Epithelial cell of proximal tubule (primary cell): ENCODE data around the gene XRN2. TPM values are rescaled to one million over a fixed set of nuclear protein-coding genes. Genes with fewer than 3 reads are reported as not detected.

Source experiments
- DNase-seq: peaks from one replicate; pipeline ENCODE4 v3.0.0-alpha.2; 2011; ENCODE audit warnings: low read depth
- H3K4me3 ChIP-seq: 2 replicates; pipeline ENCODE4 v1.5.1; 2011; ENCODE audit warnings: low read depth, mild to moderate bottlenecking, low read length
- total RNA-seq: library from RNA; depleted of rRNA; stranded (reverse); fragments of >200 nt; gene quantifications from 2 replicates; pipeline ENCODE4 v1.2.3, GENCODE V29; 2015
- TF ChIP-seq, protein P1 (sequence below): conservative IDR thresholded peaks from 2 replicates; pipeline ENCODE4 v1.5.1; 2012; ENCODE audit warnings: low read depth, mild to moderate bottlenecking, low read length

The XRN2 gene
- total RNA-seq, 1 donor from 2014 or later, result 92.0 TPM

DNA sequence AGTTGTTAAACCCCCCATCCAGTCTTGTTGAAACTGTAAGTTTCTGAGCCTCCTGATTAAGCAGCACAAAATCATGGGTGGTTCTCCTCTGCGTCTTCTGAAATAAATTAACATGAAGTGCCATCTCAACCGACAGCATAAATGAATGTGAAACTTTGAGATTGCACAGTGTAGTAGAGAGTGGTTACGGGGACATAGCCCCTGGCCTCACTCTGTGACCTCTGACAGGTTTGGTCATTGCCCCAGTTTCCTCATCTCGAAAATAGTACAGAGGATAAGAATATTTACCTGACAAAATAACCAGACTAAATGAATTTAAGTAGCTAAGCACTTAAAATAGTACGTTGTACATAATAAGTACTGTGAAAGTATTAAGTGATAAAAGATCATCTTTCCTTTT is 75.1 kb downstream of the XRN2 start:
- H3K4me3 ChIP-seq, result no peak overlapping the region
- TF ChIP-seq, protein P1, sequence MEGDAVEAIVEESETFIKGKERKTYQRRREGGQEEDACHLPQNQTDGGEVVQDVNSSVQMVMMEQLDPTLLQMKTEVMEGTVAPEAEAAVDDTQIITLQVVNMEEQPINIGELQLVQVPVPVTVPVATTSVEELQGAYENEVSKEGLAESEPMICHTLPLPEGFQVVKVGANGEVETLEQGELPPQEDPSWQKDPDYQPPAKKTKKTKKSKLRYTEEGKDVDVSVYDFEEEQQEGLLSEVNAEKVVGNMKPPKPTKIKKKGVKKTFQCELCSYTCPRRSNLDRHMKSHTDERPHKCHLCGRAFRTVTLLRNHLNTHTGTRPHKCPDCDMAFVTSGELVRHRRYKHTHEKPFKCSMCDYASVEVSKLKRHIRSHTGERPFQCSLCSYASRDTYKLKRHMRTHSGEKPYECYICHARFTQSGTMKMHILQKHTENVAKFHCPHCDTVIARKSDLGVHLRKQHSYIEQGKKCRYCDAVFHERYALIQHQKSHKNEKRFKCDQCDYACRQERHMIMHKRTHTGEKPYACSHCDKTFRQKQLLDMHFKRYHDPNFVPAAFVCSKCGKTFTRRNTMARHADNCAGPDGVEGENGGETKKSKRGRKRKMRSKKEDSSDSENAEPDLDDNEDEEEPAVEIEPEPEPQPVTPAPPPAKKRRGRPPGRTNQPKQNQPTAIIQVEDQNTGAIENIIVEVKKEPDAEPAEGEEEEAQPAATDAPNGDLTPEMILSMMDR, result no peak
- no peak for DNase-seq

DNA sequence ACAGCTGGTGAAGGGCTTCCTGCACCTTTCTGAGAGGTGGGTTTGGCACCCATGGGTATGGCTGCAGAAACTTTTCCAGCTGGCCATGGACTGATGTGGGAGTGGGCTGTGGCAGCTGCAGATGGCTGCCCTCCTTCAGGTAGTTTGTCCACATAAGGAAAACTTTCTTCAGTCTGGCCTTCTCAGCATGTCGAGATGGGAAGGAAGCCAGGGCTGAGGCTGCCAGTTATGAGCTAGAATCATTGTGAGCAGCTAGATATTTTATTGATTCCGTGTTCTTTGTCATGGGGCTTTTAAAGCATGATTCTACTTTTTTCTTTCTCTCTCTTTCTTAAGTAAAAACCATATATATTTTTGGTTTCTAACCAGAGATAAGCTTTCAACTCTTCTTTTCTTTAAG is 77.6 kb downstream of the XRN2 start:
- no peak overlapping the region for H3K4me3 ChIP-seq
- no peak for DNase-seq
- TF ChIP-seq, protein P1, result no peak

GRCh38 chr20:21381619-21382018 is 78.5 kb downstream of the XRN2 start:
- no peak overlapping the region for H3K4me3 ChIP-seq
- TF ChIP-seq, protein P1, result no peak

DNA sequence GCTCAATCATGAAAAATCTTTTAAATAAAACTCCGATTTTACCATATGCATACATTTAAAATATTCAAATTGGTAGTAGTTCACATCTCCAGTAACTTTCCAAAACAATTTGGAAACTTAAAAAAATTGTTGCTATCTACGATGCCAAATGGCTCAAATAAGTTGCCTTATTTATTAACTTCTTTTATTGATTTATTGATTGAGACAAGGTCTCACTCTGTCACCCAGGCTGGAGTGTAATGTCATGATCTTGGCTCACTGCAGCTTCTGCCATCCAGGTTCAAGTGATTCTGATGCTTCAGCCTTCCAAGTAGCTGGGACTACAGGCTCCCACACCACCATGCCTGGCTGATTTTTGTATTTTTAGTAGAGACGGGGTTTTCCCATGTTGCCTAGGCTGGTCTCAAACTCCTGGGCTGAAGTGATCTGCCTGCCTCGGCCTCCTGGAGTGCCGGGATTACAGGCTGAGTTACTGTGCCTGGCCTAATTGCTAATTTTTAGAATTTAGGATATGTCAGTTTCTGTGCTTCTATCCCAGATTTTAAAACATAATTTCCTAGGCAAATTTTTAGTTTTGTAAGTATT is 81.3 kb downstream of the XRN2 start:
- TF ChIP-seq, protein P1, result no peak
- DNase-seq, result no peak
- no peak overlapping the region for H3K4me3 ChIP-seq

More at GRCh38 chr20:21381619-21382018, 78.5 kb downstream of the XRN2 start:
- no peak for DNase-seq

GRCh38 chr20:21386111-21386510 is 83.0 kb downstream of the XRN2 start:
- no peak for DNase-seq
- TF ChIP-seq, protein P1, result no peak
- no peak overlapping the region for H3K4me3 ChIP-seq

GRCh38 chr20:21387528-21387927 is 84.4 kb downstream of the XRN2 start:
- no peak for DNase-seq
- H3K4me3 ChIP-seq, result no peak overlapping the region
- TF ChIP-seq, protein P1, result no peak

GRCh38 chr20:21388566-21388965 is 85.4 kb downstream of the XRN2 start:
- no peak overlapping the region for H3K4me3 ChIP-seq
- TF ChIP-seq, protein P1, result no peak
- DNase-seq, result no peak
